ENCODE measurements around the gene AVPI1.

DNA sequence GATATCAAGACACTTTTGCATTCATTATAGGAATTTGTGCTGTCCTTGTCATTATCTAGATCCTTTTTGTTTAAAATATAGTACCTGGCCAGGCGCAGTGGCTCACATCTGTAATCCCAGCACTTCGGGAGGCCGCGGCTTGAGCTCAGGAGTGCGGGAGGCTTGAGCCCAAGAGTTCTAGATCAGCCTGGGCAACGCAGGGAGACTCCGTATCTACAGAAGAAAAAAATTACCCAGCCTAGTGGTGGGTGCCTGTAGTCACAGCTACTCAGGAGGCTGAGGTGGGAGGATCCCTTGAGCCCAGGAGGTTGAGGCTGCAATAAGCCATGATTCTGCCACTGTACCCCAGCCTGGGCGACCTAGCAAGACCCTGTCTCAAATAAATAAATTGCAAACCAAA is 53.1 kb downstream of the AVPI1 start:
- TF ChIP-seq, protein P1, sequence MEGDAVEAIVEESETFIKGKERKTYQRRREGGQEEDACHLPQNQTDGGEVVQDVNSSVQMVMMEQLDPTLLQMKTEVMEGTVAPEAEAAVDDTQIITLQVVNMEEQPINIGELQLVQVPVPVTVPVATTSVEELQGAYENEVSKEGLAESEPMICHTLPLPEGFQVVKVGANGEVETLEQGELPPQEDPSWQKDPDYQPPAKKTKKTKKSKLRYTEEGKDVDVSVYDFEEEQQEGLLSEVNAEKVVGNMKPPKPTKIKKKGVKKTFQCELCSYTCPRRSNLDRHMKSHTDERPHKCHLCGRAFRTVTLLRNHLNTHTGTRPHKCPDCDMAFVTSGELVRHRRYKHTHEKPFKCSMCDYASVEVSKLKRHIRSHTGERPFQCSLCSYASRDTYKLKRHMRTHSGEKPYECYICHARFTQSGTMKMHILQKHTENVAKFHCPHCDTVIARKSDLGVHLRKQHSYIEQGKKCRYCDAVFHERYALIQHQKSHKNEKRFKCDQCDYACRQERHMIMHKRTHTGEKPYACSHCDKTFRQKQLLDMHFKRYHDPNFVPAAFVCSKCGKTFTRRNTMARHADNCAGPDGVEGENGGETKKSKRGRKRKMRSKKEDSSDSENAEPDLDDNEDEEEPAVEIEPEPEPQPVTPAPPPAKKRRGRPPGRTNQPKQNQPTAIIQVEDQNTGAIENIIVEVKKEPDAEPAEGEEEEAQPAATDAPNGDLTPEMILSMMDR (IDR thresholded peaks at IDR 0.05; ENCODE audit: low read depth, low read length, missing input control): peak; percentile 7
- TF ChIP-seq YY1 (IDR thresholded peaks at IDR 0.05) (no peak), EGR1 (IDR thresholded peaks at IDR 0.05; ENCODE audit: low read depth in 2 of 2) (no peak), JUND (IDR thresholded peaks at IDR 0.05) (no peak), TAF1 (conservative IDR thresholded peaks at IDR 0.05) (no peak), HNF4G (IDR thresholded peaks at IDR 0.05) (no peak), RAD21 (IDR thresholded peaks at IDR 0.05) (no peak)
- TF ChIP-seq, protein P2, sequence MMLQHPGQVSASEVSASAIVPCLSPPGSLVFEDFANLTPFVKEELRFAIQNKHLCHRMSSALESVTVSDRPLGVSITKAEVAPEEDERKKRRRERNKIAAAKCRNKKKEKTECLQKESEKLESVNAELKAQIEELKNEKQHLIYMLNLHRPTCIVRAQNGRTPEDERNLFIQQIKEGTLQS (IDR thresholded peaks at IDR 0.05): no peak

Data from liver (tissue), 3 donors.